Right lobe of liver (tissue), 6 donors: ENCODE data around the gene SPTY2D1. TPM values are rescaled to one million over a fixed set of nuclear protein-coding genes. Genes with fewer than 3 reads are reported as not detected.

ENCODE experiments used
- ATAC-seq, 4 donors: fragments of 200-7000 bp; cut with Tn5 transposase; one replicate each; pipeline ENCODE4 v1.9.1; 2020; ENCODE audit warnings: mild to moderate bottlenecking in 4 of 4, moderate library complexity in 4 of 4
- DNase-seq, 3 donors: peaks; one replicate each; pipeline ENCODE4 v3.0.0-alpha.2; 2020
- H3K27ac ChIP-seq, 3 donors: fragments of 200-600 bp; one replicate each; pipeline ENCODE4 v1.8.0; 2022
- H3K27me3 ChIP-seq, 2 donors: fragments of 200-600 bp; one replicate each; pipeline ENCODE4 v1.8.0; 2022
- H3K36me3 ChIP-seq, 4 donors: fragments of 200-600 bp; sonication (generic) in 1 of 4; one replicate each; pipeline versions ENCODE4 v1.5.1 to v1.8.0; 2017 to 2022; ENCODE audit warnings: control low read depth in 1 of 4
- H3K4me1 ChIP-seq, 4 donors: fragments of 200-600 bp; sonication (generic) in 1 of 4; one replicate each; pipeline versions ENCODE4 v1.5.1 to v1.8.0; 2017 to 2022; ENCODE audit warnings: control low read depth in 1 of 4
- H3K4me3 ChIP-seq, 3 donors: fragments of 200-600 bp; one replicate each; pipeline ENCODE4 v1.8.0; 2022
- H3K9me3 ChIP-seq, 4 donors: fragments of 200-600 bp; sonication (generic) in 1 of 4; one replicate each; pipeline versions ENCODE4 v1.5.1 to v1.8.0; 2017 to 2022; ENCODE audit warnings: control low read depth in 1 of 4
- POLR2A ChIP-seq: fragments of 450-650 bp; IDR thresholded peaks from one replicate; pipeline ENCODE4 v1.6.1; 2017; ENCODE audit warnings: antibody characterized with exemption, mild to moderate bottlenecking
- WGBS: methylation state at CpG from one replicate; pipeline ENCODE4 v1.1.6; 2018; ENCODE audit warnings: low coverage, low lambda C conversion rate; ENCODE audit not compliant: insufficient coverage; ENCODE audit errors: missing lambda C conversion rate; 5-methylcytosine and 5-hydroxymethylcytosine counted together
- intact Hi-C, 2 donors: fragments of 100-400 bp; cut with DNase I; formaldehyde crosslinking; loops; one replicate each; pipeline versions ENCODE4 v1.11.2 to v1.14.1; 2022
- total RNA-seq, 6 experiments: library from RNA; depleted of rRNA in 2 of 6; stranded (reverse); fragments of >200 nt in 2 of 6; fragmentation: NEBNext Ultra II Directional in 3 of 6; extraction: Animal tissue kit (Norgen Biotek cat#: 25700) in 3 of 6; gene quantifications; one replicate each; pipeline versions ENCODE4 v1.1.0 to v1.2.4, GENCODE V29; 2016 to 2023
- TF ChIP-seq, protein P1 (sequence below), 4 donors: fragments of 200-600 bp in 3 of 4; fragments of 450-650 bp in 1 of 4; IDR thresholded peaks; one replicate each; pipeline versions ENCODE4 v1.5.1 to v1.8.0; 2016 to 2022; ENCODE audit warnings: antibody characterized with exemption in 4 of 4, mild to moderate bottlenecking in 2 of 4
- donor health status: DM: no; HTN: yes; CAD: no.
- donor health status: DM: no; HTN: no; CAD: no.
- donor health status: DM: no; HTN: no; CAD: no.
- donor health status: DM: no; HTN: yes; CAD: no.
- donor health status: DM: no; HTN: yes; CAD: no.

SPTY2D1 gene
- total RNA-seq, 6 experiments from 2014 or later, result 6.3 to 14.7 (median 8.4) TPM

DNA sequence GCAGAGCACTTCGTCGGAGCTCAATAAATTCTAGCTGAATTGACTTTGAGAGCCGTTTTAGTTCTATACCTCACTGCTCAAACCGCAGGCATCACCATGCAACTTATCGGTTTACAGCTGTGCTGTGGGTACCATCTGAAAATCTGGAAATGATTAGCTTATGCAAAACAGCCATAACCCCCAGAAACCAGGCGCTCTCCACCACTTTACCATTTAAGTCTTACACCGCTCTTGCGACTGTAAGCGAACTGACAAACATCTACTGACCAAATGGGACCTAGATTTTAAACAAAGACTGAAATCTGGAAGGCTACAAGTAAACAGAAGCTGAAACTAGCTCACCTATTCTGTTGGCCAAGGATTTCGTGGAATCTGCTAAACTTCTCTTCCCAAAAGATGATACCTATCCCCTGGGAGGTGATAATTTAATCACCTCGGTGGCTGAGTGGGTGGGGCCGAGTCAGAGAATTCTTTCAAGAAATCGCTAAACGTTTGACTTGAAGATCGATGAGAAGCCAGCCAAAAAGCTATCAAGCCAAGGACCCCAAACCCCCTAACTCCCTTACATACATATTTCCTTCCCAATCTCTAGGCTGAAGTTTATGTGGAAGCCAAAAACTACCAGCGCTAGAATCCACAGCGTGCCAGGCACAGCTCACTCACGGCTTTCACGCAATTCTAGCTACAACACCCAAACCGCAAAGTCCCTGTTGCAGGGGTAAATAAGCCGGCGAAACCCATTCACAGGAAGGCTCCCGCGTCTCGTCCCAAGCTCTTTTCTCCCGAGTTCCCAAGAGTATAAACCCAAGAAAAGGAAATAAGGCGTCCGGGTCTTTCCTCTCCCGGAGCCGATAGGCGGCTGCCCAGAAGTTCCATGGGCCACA lies 644 bp downstream of the SPTY2D1 start:
- peak overlapping the region; percentile 87 to 91 (median 90) for H3K27ac ChIP-seq
- peak overlapping the region; percentile 72 to 97 (median 87) for H3K4me3 ChIP-seq
- no peaks in the 10 kb centered on the region for H3K27me3 ChIP-seq
- TF ChIP-seq, protein P1, sequence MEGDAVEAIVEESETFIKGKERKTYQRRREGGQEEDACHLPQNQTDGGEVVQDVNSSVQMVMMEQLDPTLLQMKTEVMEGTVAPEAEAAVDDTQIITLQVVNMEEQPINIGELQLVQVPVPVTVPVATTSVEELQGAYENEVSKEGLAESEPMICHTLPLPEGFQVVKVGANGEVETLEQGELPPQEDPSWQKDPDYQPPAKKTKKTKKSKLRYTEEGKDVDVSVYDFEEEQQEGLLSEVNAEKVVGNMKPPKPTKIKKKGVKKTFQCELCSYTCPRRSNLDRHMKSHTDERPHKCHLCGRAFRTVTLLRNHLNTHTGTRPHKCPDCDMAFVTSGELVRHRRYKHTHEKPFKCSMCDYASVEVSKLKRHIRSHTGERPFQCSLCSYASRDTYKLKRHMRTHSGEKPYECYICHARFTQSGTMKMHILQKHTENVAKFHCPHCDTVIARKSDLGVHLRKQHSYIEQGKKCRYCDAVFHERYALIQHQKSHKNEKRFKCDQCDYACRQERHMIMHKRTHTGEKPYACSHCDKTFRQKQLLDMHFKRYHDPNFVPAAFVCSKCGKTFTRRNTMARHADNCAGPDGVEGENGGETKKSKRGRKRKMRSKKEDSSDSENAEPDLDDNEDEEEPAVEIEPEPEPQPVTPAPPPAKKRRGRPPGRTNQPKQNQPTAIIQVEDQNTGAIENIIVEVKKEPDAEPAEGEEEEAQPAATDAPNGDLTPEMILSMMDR (IDR thresholded peaks at IDR 0.05), result no peak
- TF ChIP-seq POLR2A, result no peak
- ATAC-seq (no peak), DNase-seq (peak in 1 of 3 donors; percentile 42)
- peaks cover 0 to 11% (median 0%) of the 10 kb centered on the region in 4 donors for H3K4me1 ChIP-seq
- 6% methylated on average over 29 of the region's 31 CpGs for WGBS
- H3K9me3 ChIP-seq, result no peaks in the 10 kb centered on the region
- intact Hi-C loops, result no loop called here
- H3K36me3 ChIP-seq, result no peaks in the 10 kb centered on the region

DNA sequence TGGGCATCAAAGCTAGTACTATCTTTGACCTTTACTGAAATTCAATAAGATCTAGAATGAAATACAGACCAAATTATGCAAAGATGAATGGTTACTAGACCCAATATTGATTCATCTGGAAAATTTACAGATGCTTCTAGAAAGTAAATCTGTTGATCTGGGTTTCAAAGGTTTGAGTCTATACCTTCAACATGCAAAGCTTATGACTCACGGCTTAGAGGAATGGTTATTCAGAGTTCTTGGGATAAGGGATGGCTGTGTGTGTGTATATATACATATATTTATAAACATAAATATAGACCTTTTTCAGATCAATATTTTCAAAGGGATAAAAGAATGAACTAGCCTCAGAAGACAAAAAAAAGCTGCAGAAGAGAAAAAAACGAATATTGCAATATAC lies 1.3 kb downstream of the SPTY2D1 start:
- TF ChIP-seq, protein P1 (IDR thresholded peaks at IDR 0.05), result no peak
- TF ChIP-seq POLR2A, result no peak
- intact Hi-C loops, result no loop called here
- no peak for DNase-seq
- no peaks in the 10 kb centered on the region for H3K9me3 ChIP-seq
- 32% methylated on average over 2 of the region's 2 CpGs for WGBS
- H3K4me1 ChIP-seq, result peaks cover 0 to 11% (median 0%) of the 10 kb centered on the region in 4 donors
- H3K27ac ChIP-seq, result no peak overlapping the region
- H3K4me3 ChIP-seq, result peak overlapping the region in 2 of 3 donors; percentile 87 to 97
- no peaks in the 10 kb centered on the region for H3K36me3 ChIP-seq
- no peaks in the 10 kb centered on the region for H3K27me3 ChIP-seq
- ATAC-seq, result no peak

DNA sequence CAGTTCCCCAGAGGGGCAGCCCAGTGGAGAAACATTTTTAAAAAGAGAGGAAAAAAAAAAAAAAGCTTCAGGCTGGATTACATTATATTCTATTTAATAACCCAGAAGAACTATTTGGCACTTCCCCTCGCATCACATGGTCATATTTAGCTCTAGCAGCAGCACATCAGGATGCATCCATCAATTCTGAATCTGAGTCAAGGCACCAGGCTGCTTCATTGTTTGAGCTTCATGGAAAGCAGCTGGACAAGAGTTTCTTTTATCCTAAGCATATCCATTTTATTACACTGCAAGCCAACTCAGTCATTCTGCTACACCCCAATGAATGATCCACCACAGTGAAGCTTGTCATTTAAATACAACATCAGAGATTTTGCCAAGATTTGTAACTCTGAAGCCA lies 10.0 kb downstream of the SPTY2D1 start:
- H3K27me3 ChIP-seq, result no peaks in the 10 kb centered on the region
- DNase-seq (no peak), ATAC-seq (no peak)
- peaks cover 0 to under 1% (median 0%) of the 10 kb centered on the region in 4 donors for H3K4me1 ChIP-seq
- H3K36me3 ChIP-seq, result no peaks in the 10 kb centered on the region
- intact Hi-C loops, result no loop called here
- WGBS, result no CpG with 5 or more reads among the region's 1 CpG
- H3K9me3 ChIP-seq, result no peaks in the 10 kb centered on the region
- no peak overlapping the region for H3K27ac ChIP-seq
- TF ChIP-seq POLR2A, result no peak
- TF ChIP-seq, protein P1 (IDR thresholded peaks at IDR 0.05), result no peak
- H3K4me3 ChIP-seq, result no peak overlapping the region

DNA sequence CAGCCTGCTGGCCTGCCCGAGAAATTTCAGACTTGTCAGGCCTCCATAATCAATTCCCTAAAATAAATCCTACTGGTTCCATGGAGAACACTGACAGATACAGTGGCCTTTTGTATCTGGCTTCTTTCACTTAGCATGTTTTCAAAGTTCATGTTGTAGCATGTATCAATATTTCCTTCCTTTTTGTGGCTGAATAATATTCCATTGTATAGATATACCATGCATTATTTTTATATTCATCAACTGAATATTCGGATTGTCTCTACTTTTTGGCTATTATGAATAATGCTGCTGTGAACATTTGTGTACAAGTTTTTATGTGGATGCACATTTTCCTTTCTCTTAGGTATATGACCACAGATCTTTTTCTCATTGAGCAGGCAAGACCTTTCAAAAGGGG lies 10.4 kb downstream of the SPTY2D1 start:
- intact Hi-C loops, result no loop called here
- no peak for ATAC-seq
- 93% methylated on average over 2 of the region's 2 CpGs for WGBS
- no peak for DNase-seq
- no peaks in the 10 kb centered on the region for H3K36me3 ChIP-seq
- H3K4me1 ChIP-seq, result peaks cover 0 to 5% (median 0%) of the 10 kb centered on the region in 4 donors
- no peaks in the 10 kb centered on the region for H3K27me3 ChIP-seq
- TF ChIP-seq, protein P1 (IDR thresholded peaks at IDR 0.05), result no peak
- no peak for TF ChIP-seq POLR2A
- H3K4me3 ChIP-seq, result no peak overlapping the region
- no peaks in the 10 kb centered on the region for H3K9me3 ChIP-seq
- no peak overlapping the region for H3K27ac ChIP-seq
